G401 (cell line): ENCODE results near the gene FBXO44. TPM values are rescaled to one million over a fixed set of nuclear protein-coding genes. Genes with fewer than 3 reads are reported as not detected.

Source experiments
- DNase-seq: peaks from one replicate; pipeline ENCODE4 v3.0.0-alpha.2; 2015; ENCODE audit warnings: low spot score
- in situ Hi-C: cut with HindIII; loops from 2 replicates; pipeline ENCODE4 v1.10.0; 2016; ENCODE audit warnings: low sequenced_read_pairs, mixed read lengths
- total RNA-seq: library from RNA; depleted of rRNA; stranded (reverse); fragments of >200 nt; shearing (Covaris generic); gene quantifications from 2 replicates; pipeline ENCODE4 v1.2.3, GENCODE V29; 2014; rRNA removed

FBXO44 gene
- total RNA-seq, 1 experiment from 2014 or later, result 39.7 TPM

DNA sequence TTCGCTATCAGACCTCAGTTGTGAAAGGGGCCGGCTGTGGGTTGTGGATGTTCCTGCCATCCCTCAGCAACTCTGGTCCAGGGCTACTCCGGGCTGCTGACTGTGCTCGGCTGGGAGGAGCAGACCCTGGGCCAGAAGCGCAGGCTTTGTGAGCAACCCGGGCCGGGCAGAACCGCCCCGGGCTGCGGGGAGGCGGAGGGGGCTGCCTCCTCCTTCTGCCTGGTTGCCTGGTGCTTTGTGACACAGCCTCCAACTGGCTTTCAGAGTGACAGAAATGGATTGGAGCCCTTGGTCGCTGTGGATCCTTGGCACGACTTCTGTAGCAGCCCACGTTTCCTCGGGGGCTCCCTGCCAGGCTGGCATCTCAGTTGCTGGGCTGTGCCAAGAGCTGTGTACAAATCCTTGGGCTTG is 46.9 kb downstream of the FBXO44 start:
- DNase-seq, result peak; percentile 95
- in situ Hi-C loops, result no loop called here

DNA sequence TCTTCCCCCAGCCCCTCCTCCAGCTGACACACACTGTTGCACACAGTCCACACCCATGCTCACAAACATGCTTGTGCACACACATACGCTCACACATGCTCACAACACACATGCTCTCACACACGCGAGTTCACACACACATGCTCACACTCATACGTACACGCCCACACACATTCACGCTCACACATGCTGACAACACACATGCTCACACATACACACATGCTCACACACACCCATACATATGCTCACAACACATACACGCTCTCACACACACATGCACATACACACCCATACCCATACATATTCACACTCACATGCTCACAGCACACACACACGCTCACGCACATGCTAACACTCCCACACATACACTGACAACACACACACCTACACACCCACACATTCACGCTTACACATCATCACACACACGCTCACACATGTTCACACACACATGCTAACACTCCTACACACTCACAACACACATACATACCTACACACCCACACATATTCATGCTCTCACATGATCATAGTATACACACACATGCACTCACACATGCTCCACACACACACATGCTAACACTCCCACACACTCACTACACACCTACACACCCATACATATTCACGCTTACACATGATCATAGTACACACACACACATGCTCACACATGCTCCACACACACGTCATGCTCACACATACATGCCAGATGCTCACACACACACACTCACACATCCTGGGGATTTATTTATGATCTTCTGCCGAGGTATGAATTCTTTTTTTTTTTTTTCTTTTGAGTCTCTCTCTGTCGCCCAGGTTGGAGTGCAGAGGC is 47.5 kb downstream of the FBXO44 start:
- DNase-seq, result no peak
- in situ Hi-C loops, result no loop called here

DNA sequence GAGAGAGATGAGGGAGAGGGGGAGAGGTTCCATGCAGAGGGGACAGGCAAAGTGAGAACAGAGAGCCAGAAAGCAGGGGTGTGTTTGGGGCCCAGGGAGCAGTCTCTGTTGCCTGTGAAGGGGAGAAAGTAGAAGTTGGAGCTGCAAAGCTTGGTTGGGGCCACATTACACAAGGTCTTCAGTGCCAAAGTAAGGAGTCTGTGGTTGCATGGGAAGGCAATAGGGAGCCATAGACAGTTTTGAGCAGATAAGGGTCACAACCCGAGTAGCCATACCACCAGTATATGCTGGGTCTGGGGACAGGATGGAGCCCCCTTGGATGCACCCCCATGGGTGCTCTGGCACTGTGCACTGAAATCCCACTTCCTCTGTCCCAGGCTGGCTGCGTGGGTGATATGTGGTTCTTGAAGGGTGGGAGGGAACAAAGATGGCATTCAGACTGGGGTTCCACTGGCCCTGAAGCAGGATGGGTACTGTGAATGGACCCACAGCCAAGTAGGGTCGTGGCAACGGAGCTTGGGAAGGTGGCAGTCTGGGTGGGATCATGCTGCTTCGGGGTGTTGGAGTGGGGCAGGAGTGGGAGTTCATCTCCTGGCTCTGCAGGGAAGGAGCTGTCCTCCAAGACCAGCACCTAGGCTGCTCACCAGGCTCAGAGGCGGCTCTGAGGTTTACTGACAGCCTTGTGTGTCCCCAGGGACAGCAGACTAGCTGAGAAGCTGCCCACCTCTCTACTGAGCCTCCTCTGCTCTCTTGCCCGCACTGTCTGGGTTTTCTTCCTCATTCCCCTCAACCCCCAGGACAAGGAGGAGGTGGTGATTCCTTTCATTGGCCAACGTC is 48.9 kb downstream of the FBXO44 start:
- DNase-seq, result no peak
- in situ Hi-C loops, result no loop called here

DNA sequence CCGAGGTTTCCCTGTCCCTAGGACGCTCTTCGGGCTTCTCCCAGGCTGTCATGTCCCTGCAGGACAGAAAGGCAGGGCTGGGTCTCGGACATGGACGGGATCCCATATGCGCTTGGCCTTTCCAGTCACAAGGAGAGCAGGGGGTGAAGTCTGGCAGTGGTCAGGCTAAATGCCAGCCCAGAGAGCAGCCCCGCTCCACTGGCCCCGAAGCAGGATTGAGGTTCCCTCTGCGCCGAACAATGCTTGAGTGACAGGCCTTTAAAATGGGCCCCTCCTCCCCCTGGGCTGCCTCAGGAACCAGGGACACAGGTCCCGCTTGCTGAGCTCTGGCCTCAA is 49.5 kb downstream of the FBXO44 start:
- DNase-seq, result peak; percentile 37
- in situ Hi-C loops, result no loop called here

DNA sequence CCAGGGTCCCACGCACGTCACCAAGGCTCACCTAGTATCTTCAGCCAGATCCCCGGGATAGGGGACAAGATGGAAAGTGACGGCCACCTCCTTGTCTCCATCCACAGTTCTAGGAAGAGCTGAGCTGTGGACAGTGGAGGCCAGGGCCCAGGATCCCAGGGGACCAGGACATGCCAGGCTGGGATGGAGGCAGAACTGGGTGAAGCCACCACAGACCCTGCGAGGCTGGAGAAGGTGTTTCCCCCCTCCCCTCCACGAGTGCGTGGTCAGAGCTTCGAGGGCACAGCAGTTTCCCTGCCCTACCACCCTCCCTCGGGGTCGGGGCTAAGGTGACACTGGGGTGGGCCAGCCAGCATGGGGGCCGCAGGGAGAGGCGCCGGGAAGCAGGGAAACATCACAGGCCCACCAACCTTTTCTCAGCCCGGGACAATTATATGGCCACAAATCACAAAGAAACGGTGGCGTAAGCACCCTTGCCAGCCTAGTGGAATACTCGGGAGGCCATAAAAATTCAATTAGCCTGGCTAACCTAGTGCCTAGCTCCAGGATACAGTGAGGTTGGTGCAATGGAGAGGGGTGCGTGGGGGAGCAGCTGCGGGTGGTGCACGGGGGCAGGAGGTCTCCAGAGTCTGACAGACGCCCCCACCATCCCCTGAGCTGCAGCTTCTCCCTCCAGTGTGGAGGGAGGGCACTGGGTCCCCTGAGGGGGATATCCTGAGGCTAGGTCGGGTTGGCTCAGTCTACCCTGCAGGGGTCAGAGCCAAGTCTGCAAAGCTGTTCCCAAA is 50.2 kb downstream of the FBXO44 start:
- in situ Hi-C loops, result no loop called here
- no peak for DNase-seq

DNA sequence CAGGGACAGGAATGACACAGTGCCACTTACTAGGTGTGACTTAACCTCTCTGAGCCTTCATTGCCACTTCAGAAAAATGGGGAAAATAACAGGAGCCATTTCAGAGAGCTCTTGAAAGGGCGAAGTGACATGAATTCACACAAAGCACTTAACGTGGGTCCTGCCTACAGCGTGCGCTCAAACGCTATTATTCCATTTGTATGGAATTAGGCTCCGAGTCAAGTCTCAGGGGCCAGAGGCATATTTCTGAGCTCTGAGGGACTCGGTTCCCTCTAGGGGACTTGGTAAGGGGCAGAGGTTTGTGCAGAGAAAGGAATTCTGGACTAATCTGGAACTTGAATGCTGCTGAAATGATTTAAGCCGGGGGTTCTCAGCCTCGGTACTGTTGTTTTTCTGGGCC is 50.9 kb downstream of the FBXO44 start:
- DNase-seq, result no peak
- in situ Hi-C loops, result no loop called here

DNA sequence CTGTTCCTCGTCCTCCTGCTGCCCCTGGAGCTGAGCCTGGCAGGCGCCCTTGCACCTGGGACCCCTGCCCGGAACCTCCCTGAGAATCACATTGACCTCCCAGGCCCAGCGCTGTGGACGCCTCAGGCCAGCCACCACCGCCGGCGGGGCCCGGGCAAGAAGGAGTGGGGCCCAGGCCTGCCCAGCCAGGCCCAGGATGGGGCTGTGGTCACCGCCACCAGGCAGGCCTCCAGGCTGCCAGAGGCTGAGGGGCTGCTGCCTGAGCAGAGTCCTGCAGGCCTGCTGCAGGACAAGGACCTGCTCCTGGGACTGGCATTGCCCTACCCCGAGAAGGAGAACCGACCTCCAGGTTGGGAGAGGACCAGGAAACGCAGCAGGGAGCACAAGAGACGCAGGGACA is 51.6 kb downstream of the FBXO44 start:
- no peak for DNase-seq

DNA sequence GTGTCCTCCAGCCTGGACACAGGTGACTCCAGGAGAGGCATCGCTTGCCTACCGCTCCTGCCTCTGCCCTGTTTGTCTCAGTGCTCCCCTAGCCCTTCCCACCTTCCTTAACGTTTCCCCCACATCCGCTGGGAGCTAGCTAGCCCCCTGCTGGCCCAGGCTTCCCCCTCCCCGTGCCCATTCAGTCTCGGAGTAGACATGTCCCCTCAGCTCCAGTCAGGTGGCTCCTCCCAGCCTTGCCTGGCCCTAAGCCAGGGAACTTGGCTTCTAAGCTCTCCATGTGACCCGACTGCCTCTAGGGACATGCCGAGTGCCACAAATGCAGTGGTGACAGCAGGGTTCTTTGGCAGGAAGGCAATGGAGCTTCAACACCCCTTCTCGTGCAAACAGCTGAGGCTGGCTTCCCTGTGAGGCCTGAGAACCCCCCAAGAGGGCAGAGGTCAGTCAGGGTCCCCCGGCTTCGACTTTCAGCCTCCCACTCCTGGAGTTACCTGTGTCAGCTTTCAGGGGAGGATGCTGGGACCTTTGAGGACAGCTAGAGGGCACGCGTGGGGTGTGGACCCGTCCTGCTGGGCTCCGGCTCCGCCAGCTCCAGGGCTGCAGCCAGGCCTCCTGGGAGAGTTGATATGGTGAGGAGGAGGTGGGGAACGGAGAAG is 53.1 kb downstream of the FBXO44 start:
- in situ Hi-C loops, result no loop called here
- DNase-seq, result peak; percentile 58

More for the DNA sequence above, 51.6 kb downstream of the FBXO44 start:
- in situ Hi-C loops, result no loop called here

DNA sequence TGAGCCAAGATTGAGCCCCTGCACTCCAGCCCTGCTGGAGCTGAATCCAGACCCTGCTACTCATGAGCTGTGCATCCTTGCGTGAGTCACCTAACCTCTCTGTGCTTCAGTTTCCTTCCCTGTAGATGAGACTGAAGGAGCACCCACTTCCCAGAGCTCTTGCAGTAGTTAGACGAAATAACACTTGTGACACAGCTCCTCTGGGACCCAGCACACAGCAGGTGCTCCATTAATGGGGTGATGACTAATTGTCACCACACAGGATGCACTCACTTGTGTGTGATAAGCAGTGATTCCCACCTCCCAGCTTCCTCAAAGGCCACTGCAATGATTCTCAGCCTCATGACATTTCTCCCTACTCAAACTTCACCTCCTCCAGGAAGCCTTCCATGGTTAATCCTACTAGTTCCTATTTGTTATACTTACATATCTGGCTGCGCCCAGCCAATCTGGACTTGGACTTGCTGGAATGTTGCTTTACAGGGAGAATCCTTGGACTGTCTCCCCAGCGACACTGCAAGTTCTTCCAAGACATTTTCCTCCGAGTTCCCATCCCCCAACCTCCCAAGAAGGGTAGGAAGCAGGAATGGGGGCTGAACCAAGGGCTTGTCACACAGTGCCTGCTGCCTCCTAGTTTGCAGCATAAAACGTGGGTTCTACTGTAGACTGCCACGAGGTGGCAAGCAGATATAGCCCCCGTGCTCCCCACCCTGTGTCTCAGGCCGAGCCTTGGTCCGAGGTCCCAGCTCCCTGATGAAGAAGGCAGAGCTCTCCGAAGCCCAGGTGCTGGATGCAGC is 54.1 kb downstream of the FBXO44 start:
- no peak for DNase-seq

DNA sequence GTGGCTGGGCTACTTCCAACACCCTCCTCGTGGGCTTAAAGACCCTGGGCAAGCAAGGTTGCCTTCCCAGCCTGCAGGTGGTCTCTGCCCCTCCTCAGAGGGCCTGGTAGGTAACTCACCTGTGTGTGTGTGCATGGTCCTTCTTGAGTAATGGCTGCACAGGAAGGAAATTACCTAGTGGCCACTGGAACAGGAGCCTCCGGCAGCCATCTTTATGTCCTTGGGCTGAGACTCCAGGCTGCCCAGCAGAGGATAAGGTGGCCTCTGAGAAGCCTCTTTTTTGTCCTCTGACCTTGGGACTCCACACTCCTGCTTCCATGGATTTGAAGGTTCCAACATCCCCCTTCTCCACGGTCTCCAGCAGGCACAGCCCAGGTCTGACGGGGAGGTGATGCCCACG is 56.8 kb downstream of the FBXO44 start:
- in situ Hi-C loops, result no loop called here
- no peak for DNase-seq

More for the DNA sequence above, 54.1 kb downstream of the FBXO44 start:
- in situ Hi-C loops, result no loop called here

DNA sequence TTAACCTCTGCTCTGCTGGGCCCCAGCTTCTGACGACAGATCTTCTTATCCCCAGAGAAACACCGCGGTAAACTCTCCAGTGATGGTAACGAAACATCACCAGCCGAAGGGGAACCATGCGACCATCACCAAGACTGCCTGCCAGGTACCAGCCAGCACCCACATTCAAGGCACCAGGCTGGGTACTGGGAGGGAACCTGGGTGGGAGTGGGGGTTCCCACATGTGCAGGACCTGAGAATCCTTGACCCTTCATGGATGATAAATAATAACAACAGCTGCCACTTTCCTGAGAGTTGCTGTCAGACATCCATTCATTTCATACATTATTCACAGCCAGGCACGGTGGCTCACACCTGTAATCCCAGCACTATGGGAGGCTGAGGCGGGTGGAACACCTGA is 57.6 kb downstream of the FBXO44 start:
- DNase-seq, result no peak
- in situ Hi-C loops, result no loop called here

Other genes starting within 250 kb of the FBXO44 start
- gene DISP3, start 175.7 kb upstream of the FBXO44 start, total RNA-seq, result not detected in 2 replicates
- gene FBXO2, start 448 bp upstream of the FBXO44 start, total RNA-seq, result 138 and 175 TPM in 2 replicates
- gene FBXO6, start 9.3 kb downstream of the FBXO44 start, total RNA-seq, result 3.1 TPM in 1 of 2 replicates, not detected in the other
- gene MAD2L2, start 26.3 kb downstream of the FBXO44 start, total RNA-seq, result 144 and 155 TPM in 2 replicates
- gene DRAXIN, start 36.8 kb downstream of the FBXO44 start, total RNA-seq, result 0.14 and 1.4 TPM in 2 replicates
- 97.2 and 147 TPM in 2 replicates for gene AGTRAP, start 81.3 kb downstream of the FBXO44 start, total RNA-seq
- gene C1orf167, start 107.3 kb downstream of the FBXO44 start, total RNA-seq, result not detected in 2 replicates
- gene MTHFR, start 151.1 kb downstream of the FBXO44 start, total RNA-seq, result 26.3 and 34.4 TPM in 2 replicates
- 1.8 and 6.8 TPM in 2 replicates for gene CLCN6, start 151.3 kb downstream of the FBXO44 start, total RNA-seq
- not detected in 2 replicates for gene NPPA, start 192.9 kb downstream of the FBXO44 start, total RNA-seq
- gene NPPB, start 204.1 kb downstream of the FBXO44 start, total RNA-seq, result not detected in 2 replicates